Suprapubic skin (tissue), 3 donors: ENCODE data around the gene CLEC4A.

Experiments used
- POLR2AphosphoS5 ChIP-seq, 3 donors: sonication (generic); formaldehyde crosslinking; IDR thresholded peaks; one replicate each; pipeline ENCODE4 v1.6.1; 2017; ENCODE audit warnings: antibody characterized with exemption in 3 of 3
- TF ChIP-seq, protein P1 (sequence below), 2 donors: fragments of 200-600 bp in 1 of 2; fragments of 450-650 bp in 1 of 2; sonication (generic) in 1 of 2; IDR thresholded peaks; one replicate each; pipeline ENCODE4 v1.5.1; 2016 to 2019; ENCODE audit warnings: antibody characterized with exemption in 2 of 2, mild to moderate bottlenecking in 1 of 2, moderate library complexity in 1 of 2

DNA sequence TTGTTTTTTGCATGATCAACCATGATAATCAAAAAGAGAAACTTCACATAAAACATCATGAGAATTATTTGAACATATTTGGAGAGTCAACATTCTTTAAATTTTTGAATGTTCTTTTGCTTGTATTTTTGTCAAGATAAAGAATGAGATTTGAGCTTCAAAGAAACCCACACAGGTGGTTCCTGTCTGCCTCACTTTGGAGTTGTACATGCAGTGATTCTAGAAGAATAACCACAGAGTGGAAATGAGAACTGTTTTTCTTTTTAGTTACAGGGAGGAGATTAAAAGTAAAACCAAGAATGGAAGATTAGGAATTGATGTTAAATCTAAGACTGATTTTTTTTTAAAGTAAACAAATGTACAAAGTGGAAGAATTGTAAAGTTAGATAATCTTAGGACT is 31.1 kb downstream of the CLEC4A start:
- TF ChIP-seq, protein P1, sequence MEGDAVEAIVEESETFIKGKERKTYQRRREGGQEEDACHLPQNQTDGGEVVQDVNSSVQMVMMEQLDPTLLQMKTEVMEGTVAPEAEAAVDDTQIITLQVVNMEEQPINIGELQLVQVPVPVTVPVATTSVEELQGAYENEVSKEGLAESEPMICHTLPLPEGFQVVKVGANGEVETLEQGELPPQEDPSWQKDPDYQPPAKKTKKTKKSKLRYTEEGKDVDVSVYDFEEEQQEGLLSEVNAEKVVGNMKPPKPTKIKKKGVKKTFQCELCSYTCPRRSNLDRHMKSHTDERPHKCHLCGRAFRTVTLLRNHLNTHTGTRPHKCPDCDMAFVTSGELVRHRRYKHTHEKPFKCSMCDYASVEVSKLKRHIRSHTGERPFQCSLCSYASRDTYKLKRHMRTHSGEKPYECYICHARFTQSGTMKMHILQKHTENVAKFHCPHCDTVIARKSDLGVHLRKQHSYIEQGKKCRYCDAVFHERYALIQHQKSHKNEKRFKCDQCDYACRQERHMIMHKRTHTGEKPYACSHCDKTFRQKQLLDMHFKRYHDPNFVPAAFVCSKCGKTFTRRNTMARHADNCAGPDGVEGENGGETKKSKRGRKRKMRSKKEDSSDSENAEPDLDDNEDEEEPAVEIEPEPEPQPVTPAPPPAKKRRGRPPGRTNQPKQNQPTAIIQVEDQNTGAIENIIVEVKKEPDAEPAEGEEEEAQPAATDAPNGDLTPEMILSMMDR (IDR thresholded peaks at IDR 0.05), result no peak
- no peak for TF ChIP-seq POLR2AphosphoS5 (IDR thresholded peaks at IDR 0.05)
